ENCODE results near the gene NAT10.

GRCh38 chr11:34084637-34085036, 20.8 kb upstream of the NAT10 start:
- no peak for TF ChIP-seq POLR2A (IDR thresholded peaks at IDR 0.05; ENCODE audit: low read depth)
- no peak for TF ChIP-seq CTCF (IDR thresholded peaks at IDR 0.05)

Data from esophagus muscularis mucosa (tissue), 3 donors.